HCT116 (cell line): ENCODE measurements around the gene COL23A1. TPM values are rescaled to one million over a fixed set of nuclear protein-coding genes. Genes with fewer than 3 reads are reported as not detected.

ENCODE experiments used
- ATAC-seq: fragments of 200-7000 bp; cut with Tn5 transposase; 2 replicates; pipeline ENCODE4 v1.9.1; 2020; ENCODE audit warnings: mild to moderate bottlenecking, moderate library complexity
- BruUV-seq: library from RNA; stranded (reverse); fragments of 400-500 nt; replicated peaks from 2 replicates; lab custom pipeline; 2021; lab: Mats Ljungman, UMichigan
- CTCF ChIA-PET: fragments of 300-600 bp; sonication (Branson Sonifier 250); formaldehyde crosslinking; loops from one replicate; lab custom pipeline; 2021; ENCODE audit warnings: antibody characterized with exemption; lab: Charles Lee
- POLR2A ChIA-PET: fragments of 300-600, 350-600 bp; sonication (Branson Sonifier 250); formaldehyde crosslinking; loops from one replicate; lab custom pipeline; 2021; ENCODE audit warnings: antibody characterized with exemption; lab: Charles Lee
- RAD21 ChIA-PET, 2 experiments: fragments of 300-600 bp; sonication (Branson Sonifier 250); formaldehyde crosslinking; loops; one replicate each; lab custom pipeline; 2023; ENCODE audit warnings: low total read pairs in 2 of 2; ENCODE audit not compliant: uncharacterized antibody in 2 of 2, unreplicated experiment in 2 of 2, low non-redundant PET in 1 of 2; lab: Charles Lee
- DNase-seq: peaks from one replicate; pipeline ENCODE4 v3.0.0-alpha.2; 2010; ENCODE audit warnings: low read depth, low spot score
- H2AFZ ChIP-seq: fragments of 200-600 bp; shearing (Covaris generic), sonication (generic); 2 replicates; pipeline ENCODE4 v1.6.1; 2017; ENCODE audit warnings: low read depth, mixed run types, mixed read lengths, antibody characterized with exemption, low read length; ENCODE audit not compliant: poor library complexity, severe bottlenecking
- H3K27ac ChIP-seq: 2 replicates; pipeline ENCODE4 v1.5.1; 2012; ENCODE audit warnings: low read depth, low read length
- H3K27me3 ChIP-seq: fragments of 200-600 bp; sonication (generic); 2 replicates; pipeline ENCODE4 v1.6.1; 2016; ENCODE audit warnings: mixed run types, low read length, mixed read lengths; ENCODE audit not compliant: insufficient read depth
- H3K36me3 ChIP-seq, 2 experiments: fragments of 200-500 bp in 1 of 2; fragments of 200-600 bp in 1 of 2; sonication (Bioruptor generic) in 1 of 2; sonication (generic) in 1 of 2; 2 replicates each; pipeline versions ENCODE4 v1.5.1 to v1.6.1; 2014 to 2016; ENCODE audit warnings: low read length in 2 of 2, inconsistent platforms in 1 of 2, mixed read lengths in 1 of 2, mixed run types in 1 of 2; ENCODE audit not compliant: insufficient read depth in 2 of 2, control insufficient read depth in 1 of 2
- H3K4me1 ChIP-seq, 2 experiments: fragments of 200-600 bp in 1 of 2; sonication (generic) in 1 of 2; 2 replicates each; pipeline versions ENCODE4 v1.5.1 to v1.6.1; 2012 to 2017; ENCODE audit warnings: low read length in 2 of 2, inconsistent platforms in 1 of 2, mild to moderate bottlenecking in 1 of 2, mixed read lengths in 1 of 2, mixed run types in 1 of 2, moderate library complexity in 1 of 2; ENCODE audit not compliant: insufficient read depth in 2 of 2, control insufficient read depth in 1 of 2
- H3K4me2 ChIP-seq: fragments of 200-600 bp; sonication (generic); 2 replicates; pipeline ENCODE4 v1.6.1; 2017; ENCODE audit warnings: mixed run types, low read length, mixed read lengths
- H3K4me3 ChIP-seq, 2 experiments: fragments of 200-600 bp in 1 of 2; sonication (generic) in 1 of 2; replicated peaks in 1 of 2; 2 replicates each; pipeline ENCODE4 v1.5.1; 2011 to 2016; ENCODE audit warnings: low read length in 2 of 2, control low read depth in 1 of 2, low read depth in 1 of 2, mild to moderate bottlenecking in 1 of 2, mixed read lengths in 1 of 2, mixed run types in 1 of 2
- H3K79me2 ChIP-seq: fragments of 200-600 bp; sonication (generic); 2 replicates; pipeline ENCODE4 v1.6.1; 2017; ENCODE audit warnings: mild to moderate bottlenecking, mixed run types, low read length, moderate library complexity, mixed read lengths; ENCODE audit not compliant: insufficient read depth
- H3K9ac ChIP-seq: fragments of 200-600 bp; sonication (generic); 2 replicates; pipeline ENCODE4 v1.6.1; 2016; ENCODE audit warnings: low read length, mixed read lengths
- H3K9me2 ChIP-seq: fragments of 200-600 bp; sonication (generic), shearing (Covaris generic); 2 replicates; pipeline ENCODE4 v1.6.1; 2017; ENCODE audit warnings: mixed run types, mild to moderate bottlenecking, moderate library complexity; ENCODE audit not compliant: insufficient read depth
- H3K9me3 ChIP-seq, 2 experiments: fragments of 200-500 bp in 1 of 2; fragments of 200-600 bp in 1 of 2; sonication (Bioruptor generic) in 1 of 2; sonication (generic) in 1 of 2; 2 replicates each; pipeline ENCODE4 v1.6.1; 2014 to 2017; ENCODE audit warnings: low read length in 2 of 2, mixed read lengths in 2 of 2, inconsistent platforms in 1 of 2, low read depth in 1 of 2, mild to moderate bottlenecking in 1 of 2, mixed run types in 1 of 2, moderate library complexity in 1 of 2; ENCODE audit not compliant: control insufficient read depth in 1 of 2, insufficient read depth in 1 of 2
- H4K20me1 ChIP-seq: fragments of 200-600 bp; sonication (generic), shearing (Covaris generic); 2 replicates; pipeline ENCODE4 v1.6.1; 2017; ENCODE audit warnings: mixed run types, mild to moderate bottlenecking, moderate library complexity; ENCODE audit not compliant: insufficient read depth
- CBX3 ChIP-seq: IDR thresholded peaks from 2 replicates; pipeline ENCODE4 v1.6.1; 2012; ENCODE audit warnings: low read depth
- CTCF ChIP-seq, 3 experiments: fragments of 200-600 bp in 1 of 3; sonication (generic) in 1 of 3; IDR thresholded peaks in 2 of 3; conservative IDR thresholded peaks in 1 of 3; 2 replicates each; pipeline ENCODE4 v1.5.1; 2012 to 2017; ENCODE audit warnings: low read depth in 2 of 3, low read length in 2 of 3, antibody characterized with exemption in 1 of 3, borderline replicate concordance in 1 of 3, control low read depth in 1 of 3, mild to moderate bottlenecking in 1 of 3, mixed read lengths in 1 of 3, mixed run types in 1 of 3, moderate library complexity in 1 of 3; ENCODE audit not compliant: insufficient read depth in 1 of 3
- EGR1 ChIP-seq: IDR thresholded peaks from 2 replicates; pipeline ENCODE4 v1.6.1; 2012; ENCODE audit warnings: low read depth
- FOSL1 ChIP-seq: IDR thresholded peaks from 2 replicates; pipeline ENCODE4 v1.6.1; 2012; ENCODE audit warnings: low read depth
- SRF ChIP-seq: IDR thresholded peaks from 2 replicates; pipeline ENCODE4 v1.6.1; 2012; ENCODE audit warnings: low read depth
- intact Hi-C: fragments of 100-400 bp; cut with micrococcal nuclease; formaldehyde crosslinking; loops from 2 replicates; pipeline ENCODE4 v1.10.0; 2022
- total RNA-seq: library from RNA; stranded (reverse); gene quantifications from one replicate; pipeline ENCODE4 v1.2.1, GENCODE V29; 2021; ENCODE audit not compliant: unreplicated experiment
- TF ChIP-seq, protein P1 (sequence below): IDR thresholded peaks from 2 replicates; pipeline ENCODE4 v1.6.1; 2011; ENCODE audit warnings: mild to moderate bottlenecking, low read length, moderate library complexity; ENCODE audit not compliant: insufficient replicate concordance; ENCODE audit errors: extremely low read depth

COL23A1 gene
- total RNA-seq, 1 experiment from 2014 or later: not detected

DNA sequence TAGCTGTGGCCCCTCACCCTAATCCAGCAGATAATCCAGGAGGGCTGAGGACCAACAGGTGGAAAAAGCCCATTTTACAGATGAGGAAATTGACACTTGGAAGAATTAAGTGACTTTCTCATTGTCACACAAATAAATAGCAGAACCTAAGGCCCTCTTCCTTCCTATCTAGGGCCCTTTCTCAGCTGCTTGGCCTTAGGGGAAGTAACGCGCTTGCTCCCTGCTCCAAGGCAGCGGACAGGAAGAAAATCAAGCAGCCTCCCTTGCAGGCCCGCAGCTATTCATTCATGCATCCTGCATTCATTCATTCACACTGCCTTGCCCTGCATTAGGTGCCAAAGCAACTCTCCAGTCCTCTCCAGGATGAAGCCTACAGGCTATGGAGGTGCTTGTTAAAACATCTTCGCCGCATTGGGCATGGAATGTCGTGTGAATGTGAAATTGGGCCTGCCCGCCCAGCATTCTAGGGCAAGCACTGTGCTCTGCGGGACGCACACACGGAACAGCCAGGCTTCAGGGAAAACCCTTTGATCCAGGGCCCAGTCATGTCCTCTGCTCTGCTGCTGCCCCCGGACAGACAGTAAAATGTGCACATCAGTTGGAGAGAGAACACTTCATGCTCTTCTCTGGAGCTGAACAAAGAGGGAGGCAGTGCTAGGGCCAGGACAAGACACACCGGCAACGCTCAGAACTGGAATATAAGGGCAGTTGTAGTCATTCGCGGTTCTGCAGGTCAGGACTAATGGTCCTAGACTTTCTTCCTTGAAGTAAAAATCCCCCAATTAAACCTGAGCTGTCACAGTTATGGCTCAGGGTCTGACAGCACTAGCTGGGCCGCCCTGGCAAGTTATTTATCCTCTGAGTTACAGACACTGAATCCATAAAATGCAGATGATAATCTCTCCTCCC lies 166.0 kb downstream of the COL23A1 start:
- H3K79me2 ChIP-seq: no peaks in the 10 kb centered on the region
- H3K4me1 ChIP-seq: no peaks in the 10 kb centered on the region
- no peaks in the 10 kb centered on the region for H3K27me3 ChIP-seq
- DNase-seq (no peak), ATAC-seq (no peak)
- TF ChIP-seq CBX3: no peak
- no peak for TF ChIP-seq EGR1
- TF ChIP-seq SRF: no peak
- TF ChIP-seq FOSL1: no peak
- TF ChIP-seq, protein P1, sequence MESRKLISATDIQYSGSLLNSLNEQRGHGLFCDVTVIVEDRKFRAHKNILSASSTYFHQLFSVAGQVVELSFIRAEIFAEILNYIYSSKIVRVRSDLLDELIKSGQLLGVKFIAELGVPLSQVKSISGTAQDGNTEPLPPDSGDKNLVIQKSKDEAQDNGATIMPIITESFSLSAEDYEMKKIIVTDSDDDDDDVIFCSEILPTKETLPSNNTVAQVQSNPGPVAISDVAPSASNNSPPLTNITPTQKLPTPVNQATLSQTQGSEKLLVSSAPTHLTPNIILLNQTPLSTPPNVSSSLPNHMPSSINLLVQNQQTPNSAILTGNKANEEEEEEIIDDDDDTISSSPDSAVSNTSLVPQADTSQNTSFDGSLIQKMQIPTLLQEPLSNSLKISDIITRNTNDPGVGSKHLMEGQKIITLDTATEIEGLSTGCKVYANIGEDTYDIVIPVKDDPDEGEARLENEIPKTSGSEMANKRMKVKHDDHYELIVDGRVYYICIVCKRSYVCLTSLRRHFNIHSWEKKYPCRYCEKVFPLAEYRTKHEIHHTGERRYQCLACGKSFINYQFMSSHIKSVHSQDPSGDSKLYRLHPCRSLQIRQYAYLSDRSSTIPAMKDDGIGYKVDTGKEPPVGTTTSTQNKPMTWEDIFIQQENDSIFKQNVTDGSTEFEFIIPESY: no peak
- TF ChIP-seq CTCF (IDR thresholded peaks at IDR 0.05 in 2 of 3, conservative IDR thresholded peaks at IDR 0.05 in 1 of 3; ENCODE audit: borderline replicate concordance in 1 of 3, insufficient read depth in 1 of 3, low read depth in 2 of 3, low read length in 2 of 3): no peak
- no peak overlapping the region for H2AFZ ChIP-seq
- POLR2A ChIA-PET: no interaction called here
- no peaks in the 10 kb centered on the region for H3K9me3 ChIP-seq
- no TSS peak for BruUV-seq
- CTCF ChIA-PET: no interaction called here
- H3K9me2 ChIP-seq: no peaks in the 10 kb centered on the region
- no peak overlapping the region for H3K9ac ChIP-seq
- intact Hi-C loops: no loop called here
- RAD21 ChIA-PET: no interaction called here
- no peaks in the 10 kb centered on the region for H4K20me1 ChIP-seq
- H3K4me3 ChIP-seq: no peak overlapping the region
- no peak overlapping the region for H3K27ac ChIP-seq
- no peaks in the 10 kb centered on the region for H3K36me3 ChIP-seq
- no peak overlapping the region for H3K4me2 ChIP-seq
